SK-N-SH (cell line): Measurements from ENCODE around the gene ARL5A. TPM values are rescaled to one million over a fixed set of nuclear protein-coding genes. Genes with fewer than 3 reads are reported as not detected.

Experiments
- CTCF ChIA-PET: fragments of 300-600, 350-600 bp; formaldehyde crosslinking; extraction: SDS; loops from one replicate; lab custom pipeline; 2021; lab: Yijun Ruan, JAX
- POLR2A ChIA-PET: fragments of 350-600 bp; sonication (Branson Sonifier 250); formaldehyde crosslinking; extraction: SDS; loops from one replicate; lab custom pipeline; 2020; ENCODE audit warnings: antibody characterized with exemption, inconsistent platforms; lab: Yijun Ruan, JAX
- DNase-seq: peaks from one replicate; pipeline ENCODE4 v3.0.0; 2012
- H2AFZ ChIP-seq: fragments of 200-600 bp; sonication (generic); 2 replicates; pipeline ENCODE4 v1.8.1; 2016; ENCODE audit warnings: antibody characterized with exemption, mild to moderate bottlenecking, low read depth
- H3F3A ChIP-seq: fragments of 200-600 bp; sonication (generic); replicated peaks from 2 replicates; pipeline ENCODE3; 2016; ENCODE audit warnings: antibody characterized with exemption, mild to moderate bottlenecking; ENCODE audit not compliant: insufficient read depth
- H3K27ac ChIP-seq, 2 experiments: fragments of 200-500 bp in 1 of 2; fragments of 200-600 bp in 1 of 2; sonication (Bioruptor generic) in 1 of 2; sonication (generic), shearing (Covaris generic) in 1 of 2; 2 replicates each; pipeline versions ENCODE4 v1.5.1 to v1.6.1; 2014 to 2016; ENCODE audit warnings: low read depth in 2 of 2, inconsistent platforms in 1 of 2, low read length in 1 of 2, mild to moderate bottlenecking in 1 of 2, mixed read lengths in 1 of 2
- H3K27me3 ChIP-seq: fragments of 200-600 bp; sonication (generic), shearing (Covaris generic); 2 replicates; pipeline ENCODE4 v1.6.1; 2016; ENCODE audit warnings: mixed run types; ENCODE audit not compliant: insufficient read depth
- H3K36me3 ChIP-seq, 2 experiments: fragments of 200-500 bp in 1 of 2; fragments of 200-600 bp in 1 of 2; sonication (Bioruptor generic) in 1 of 2; sonication (generic) in 1 of 2; replicated peaks in 1 of 2; 2 replicates each; pipeline versions ENCODE3 to v1.5.1; 2014 to 2016; ENCODE audit warnings: low read length in 1 of 2, mild to moderate bottlenecking in 1 of 2; ENCODE audit not compliant: insufficient read depth in 2 of 2, control insufficient read depth in 1 of 2
- H3K4me1 ChIP-seq, 2 experiments: fragments of 200-500 bp in 1 of 2; fragments of 200-600 bp in 1 of 2; sonication (Bioruptor generic) in 1 of 2; sonication (generic), shearing (Covaris generic) in 1 of 2; 2 replicates each; pipeline versions ENCODE4 v1.5.1 to v1.6.1; 2014 to 2016; ENCODE audit warnings: low read depth in 1 of 2, low read length in 1 of 2, mixed run types in 1 of 2; ENCODE audit not compliant: insufficient read depth in 2 of 2, control insufficient read depth in 1 of 2
- H3K4me2 ChIP-seq: fragments of 200-600 bp; sonication (generic), shearing (Covaris generic); 2 replicates; pipeline ENCODE4 v1.6.1; 2017; ENCODE audit warnings: mixed run types
- H3K4me3 ChIP-seq, 2 experiments: fragments of 200-500 bp in 1 of 2; fragments of 200-600 bp in 1 of 2; sonication (Bioruptor generic) in 1 of 2; sonication (generic), shearing (Covaris generic) in 1 of 2; 2 replicates each; pipeline versions ENCODE4 v1.5.1 to v1.8.1; 2014 to 2016; ENCODE audit warnings: low read depth in 2 of 2, inconsistent platforms in 1 of 2, low read length in 1 of 2, mild to moderate bottlenecking in 1 of 2, mixed read lengths in 1 of 2, moderate library complexity in 1 of 2
- H3K79me2 ChIP-seq: fragments of 200-600 bp; sonication (generic); 2 replicates; pipeline ENCODE4 v1.8.1; 2017; ENCODE audit warnings: mild to moderate bottlenecking; ENCODE audit not compliant: insufficient read depth
- H3K9ac ChIP-seq: fragments of 200-600 bp; sonication (generic); 2 replicates; pipeline ENCODE4 v1.6.1; 2017; ENCODE audit warnings: mixed run types
- H3K9me2 ChIP-seq: fragments of 200-600 bp; sonication (generic); 2 replicates; pipeline ENCODE4 v1.6.1; 2017; ENCODE audit warnings: mixed run types
- H3K9me3 ChIP-seq: fragments of 200-600 bp; sonication (generic); 2 replicates; pipeline ENCODE4 v1.6.1; 2017; ENCODE audit warnings: mixed run types, mild to moderate bottlenecking, moderate library complexity
- H4K20me1 ChIP-seq: fragments of 200-600 bp; sonication (generic); 2 replicates; pipeline ENCODE4 v1.6.1; 2017; ENCODE audit warnings: mild to moderate bottlenecking, mixed run types; ENCODE audit not compliant: insufficient read depth
- CTCF ChIP-seq: fragments of 200-600 bp; sonication (generic); IDR thresholded peaks from 2 replicates; pipeline ENCODE4 v1.6.1; 2017; ENCODE audit warnings: antibody characterized with exemption, mild to moderate bottlenecking, moderate library complexity
- EP300 ChIP-seq, 2 experiments: IDR thresholded peaks; 2 replicates each; pipeline versions ENCODE4 v1.4.0 to v1.6.1; 2012; ENCODE audit warnings: borderline replicate concordance in 1 of 2, low read depth in 1 of 2, low read length in 1 of 2
- MAX ChIP-seq: IDR thresholded peaks from 2 replicates; pipeline ENCODE4 v1.4.0; 2012; ENCODE audit warnings: low read depth
- MEF2A ChIP-seq: IDR thresholded peaks from 2 replicates; pipeline ENCODE4 v1.4.0; 2012; ENCODE audit warnings: low read depth, borderline replicate concordance
- NFIC ChIP-seq: IDR thresholded peaks from 2 replicates; pipeline ENCODE4 v1.4.0; 2012; ENCODE audit warnings: borderline replicate concordance
- NRF1 ChIP-seq: IDR thresholded peaks from 2 replicates; pipeline ENCODE4 v1.6.1; 2012; ENCODE audit warnings: low read depth, mild to moderate bottlenecking, low read length
- PBX3 ChIP-seq: IDR thresholded peaks from 2 replicates; pipeline ENCODE4; 2012
- RAD21 ChIP-seq: IDR thresholded peaks from 2 replicates; pipeline ENCODE4 v1.6.1; 2012; ENCODE audit warnings: mild to moderate bottlenecking, low read length
- RCOR1 ChIP-seq: fragments of 150-350 bp; IDR thresholded peaks from 2 replicates; pipeline ENCODE4 v1.6.1; 2017; ENCODE audit warnings: antibody characterized with exemption, low read length
- RFX5 ChIP-seq: IDR thresholded peaks from 2 replicates; pipeline ENCODE4 v1.6.1; 2012; ENCODE audit warnings: mild to moderate bottlenecking, improper control_type of control experiment, low read length
- SIN3A ChIP-seq: IDR thresholded peaks from 2 replicates; pipeline ENCODE4 v1.6.1; 2012; ENCODE audit warnings: low read depth, mild to moderate bottlenecking, low read length, moderate library complexity, borderline replicate concordance
- SMC3 ChIP-seq: IDR thresholded peaks from 2 replicates; pipeline ENCODE4 v1.6.1; 2012; ENCODE audit warnings: low read depth, low read length, improper control_type of control experiment
- YY1 ChIP-seq: IDR thresholded peaks from 2 replicates; pipeline ENCODE4 v1.4.0; 2012; ENCODE audit warnings: low read depth, mild to moderate bottlenecking
- ZBTB33 ChIP-seq: IDR thresholded peaks from 2 replicates; pipeline ENCODE4 v1.4.0; 2012; ENCODE audit warnings: low read depth, borderline replicate concordance
- WGBS: methylation state at CpG from one replicate; pipeline ENCODE4 v1.1.6; 2017; ENCODE audit warnings: low lambda C conversion rate; 5-methylcytosine and 5-hydroxymethylcytosine counted together
- polyA plus RNA-seq, 3 experiments: library from polyadenylated mRNA; depleted of rRNA; stranded (reverse); fragments of >200 nt; gene quantifications; 2 replicates each; pipeline ENCODE4 v1.2.3, GENCODE V29; 2012

The ARL5A gene
- polyA plus RNA-seq, 1 of the 3 experiments (the other 2 are of a cell fraction), result 8.2 TPM

GRCh38 chr2:151782378-151783132 is 45.7 kb downstream of the ARL5A start:
- ChIA-PET CTCF (interaction anchor here (1.6 kb wide), 1 partner anchor 242 kb away, joined by 5 read pairs; no protein-coding TSS in a partner anchor), POLR2A (no interaction called here)
- H2AFZ ChIP-seq, result no peak overlapping the region
- H4K20me1 ChIP-seq, result no peaks in the 10 kb centered on the region
- no peaks in the 10 kb centered on the region for H3F3A ChIP-seq
- WGBS, result 93% methylated on average over 6 of the region's 6 CpGs
- no peak for DNase-seq
- H3K4me2 ChIP-seq, result no peak overlapping the region
- H3K27me3 ChIP-seq, result no peaks in the 10 kb centered on the region
- no peaks in the 10 kb centered on the region for H3K4me1 ChIP-seq
- no peaks in the 10 kb centered on the region for H3K9me2 ChIP-seq
- H3K79me2 ChIP-seq, result no peaks in the 10 kb centered on the region
- H3K9ac ChIP-seq, result no peak overlapping the region
- H3K9me3 ChIP-seq, result no peaks in the 10 kb centered on the region
- no peak for TF ChIP-seq EP300 (IDR thresholded peaks at IDR 0.05; ENCODE audit: borderline replicate concordance in 1 of 2, low read depth in 1 of 2, low read length in 1 of 2)
- no peak for TF ChIP-seq NRF1
- no peak for TF ChIP-seq SMC3
- no peak for TF ChIP-seq MAX
- TF ChIP-seq ZBTB33, result no peak
- TF ChIP-seq MEF2A, result no peak
- no peak for TF ChIP-seq PBX3
- no peak for TF ChIP-seq RAD21
- TF ChIP-seq CTCF, result no peak
- no peak for TF ChIP-seq NFIC
- TF ChIP-seq RCOR1, result no peak
- no peak for TF ChIP-seq RFX5
- no peak for TF ChIP-seq YY1
- no peak for TF ChIP-seq SIN3A
- no peak overlapping the region for H3K27ac ChIP-seq
- H3K36me3 ChIP-seq, result peaks cover 8 to 14% of the 10 kb centered on the region in 2 experiments
- no peak overlapping the region for H3K4me3 ChIP-seq
